Cardiac fibroblast (primary cell): ENCODE measurements around the gene CHKB.
"Not testable (repeated sequence)": the region's sequence is repeated elsewhere in the genome, so short reads cannot be mapped to it uniquely, and the experiment has no call there.

ENCODE experiments used
- DNase-seq, 2 donors: peaks; one replicate each; pipeline versions ENCODE4 v3.0.0 to v3.0.0-alpha.2; 2010; ENCODE audit warnings: low read depth in 2 of 2
- H3K4me3 ChIP-seq, 2 donors: replicated peaks in 1 of 2; 1 replicate in 1 of 2; 2 replicates in 1 of 2; pipeline ENCODE4 v1.5.1; 2011; ENCODE audit warnings: low read depth in 2 of 2, low read length in 2 of 2, mild to moderate bottlenecking in 2 of 2, moderate library complexity in 1 of 2
- CTCF ChIP-seq: IDR thresholded peaks from one replicate; pipeline ENCODE4 v1.5.1; 2011; ENCODE audit warnings: low read depth, mild to moderate bottlenecking, low read length, inconsistent platforms

CHKB gene

GRCh38 chr22:50621356-50621880, 38.8 kb upstream of the CHKB start:
- no peak overlapping the region for H3K4me3 ChIP-seq
- no peak for TF ChIP-seq CTCF
- no peak for DNase-seq

GRCh38 chr22:50620593-50621355, 38.1 kb upstream of the CHKB start:
- no peak for TF ChIP-seq CTCF
- no peak overlapping the region for H3K4me3 ChIP-seq
- no peak for DNase-seq

DNA sequence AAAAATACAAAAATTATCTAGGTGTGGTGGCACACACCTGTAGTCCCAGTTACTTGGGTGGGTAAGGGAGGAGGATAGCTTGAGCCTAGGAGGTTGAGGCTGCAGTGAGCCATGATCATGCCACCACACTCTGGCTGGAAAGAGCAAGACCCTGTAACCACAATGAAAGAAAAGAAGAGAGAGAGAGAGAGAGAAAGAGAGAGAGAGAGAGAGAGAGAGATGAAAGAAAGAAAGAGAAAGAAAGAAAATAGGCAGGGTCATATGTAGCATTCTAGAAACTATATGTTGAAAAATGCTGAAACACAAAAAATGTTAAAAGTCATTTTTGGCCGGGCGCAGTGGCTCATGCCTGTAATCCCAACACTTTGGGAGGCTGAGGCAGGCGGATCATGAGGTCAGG, 31.6 kb upstream of the CHKB start:
- not testable (repeated sequence) for H3K4me3 ChIP-seq, DNase-seq

GRCh38 chr22:50613291-50613981, 30.8 kb upstream of the CHKB start:
- no peak overlapping the region for H3K4me3 ChIP-seq
- no peak for TF ChIP-seq CTCF
- DNase-seq, result peak in 1 of 2 donors; percentile 33

DNA sequence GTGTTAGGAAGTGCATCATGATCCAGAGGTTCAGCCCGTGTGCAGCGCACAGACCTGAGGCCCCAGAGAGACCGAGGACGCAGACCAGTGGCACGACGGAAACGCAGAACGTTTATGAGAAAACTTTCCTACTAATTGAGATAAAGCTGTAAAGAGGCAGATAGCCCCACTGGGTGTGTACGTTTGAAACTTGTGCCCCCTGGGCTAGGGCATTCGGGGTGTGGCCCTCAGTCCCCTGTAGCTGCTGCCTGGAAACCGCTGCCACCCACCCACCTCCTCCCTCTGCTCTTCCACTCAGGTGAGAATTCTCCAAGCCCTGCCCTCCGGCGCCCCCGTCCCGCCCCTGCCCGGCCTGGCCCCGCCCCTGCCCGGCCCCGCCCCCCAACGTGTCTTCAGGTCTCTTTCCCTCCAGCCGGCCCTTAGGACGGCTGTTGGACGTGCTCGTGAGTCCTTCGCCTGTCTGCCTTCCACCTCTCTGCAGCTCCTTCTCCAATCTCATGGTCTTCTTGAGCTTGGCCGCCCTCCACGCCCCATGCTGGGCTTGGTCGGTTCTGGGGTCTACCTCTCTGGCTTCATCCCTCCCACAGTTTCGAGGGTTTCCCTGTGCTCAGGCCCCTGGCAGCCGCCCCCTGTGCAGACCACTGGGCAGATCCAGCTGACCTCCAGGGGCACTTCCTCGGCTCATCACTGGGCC, 30.0 kb upstream of the CHKB start:
- no peak for DNase-seq
- no peak overlapping the region for H3K4me3 ChIP-seq
- TF ChIP-seq CTCF, result no peak

DNA sequence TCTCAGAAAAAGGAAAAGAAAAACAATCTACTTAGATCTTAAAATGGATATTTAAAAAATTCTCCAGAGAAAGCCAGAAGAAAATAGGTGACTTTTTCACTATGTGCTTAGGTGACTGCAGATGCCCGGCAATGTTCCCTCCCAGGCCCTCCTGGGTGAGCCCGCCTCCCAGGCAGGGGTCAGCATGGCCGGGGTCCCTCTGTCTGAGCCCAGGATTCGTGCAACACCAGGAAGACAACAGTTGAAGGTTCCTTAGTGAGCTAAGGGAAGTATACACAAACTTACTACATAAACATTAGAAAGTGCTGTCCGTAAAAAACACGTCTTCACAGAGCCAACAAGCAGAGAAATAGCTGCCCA, 29.5 kb upstream of the CHKB start:
- no peak for TF ChIP-seq CTCF
- no peak overlapping the region for H3K4me3 ChIP-seq
- DNase-seq, result no peak
